ENCODE data around the gene WARS2. TPM values are rescaled to one million over a fixed set of nuclear protein-coding genes. Genes with fewer than 3 reads are reported as not detected.

The WARS2 gene
- total and polyA plus RNA-seq, 2 of the 8 experiments (the other 6 are each of a cell fraction or from before 2014, with no cell fraction given) = 4.3 to 12.9 TPM

DNA sequence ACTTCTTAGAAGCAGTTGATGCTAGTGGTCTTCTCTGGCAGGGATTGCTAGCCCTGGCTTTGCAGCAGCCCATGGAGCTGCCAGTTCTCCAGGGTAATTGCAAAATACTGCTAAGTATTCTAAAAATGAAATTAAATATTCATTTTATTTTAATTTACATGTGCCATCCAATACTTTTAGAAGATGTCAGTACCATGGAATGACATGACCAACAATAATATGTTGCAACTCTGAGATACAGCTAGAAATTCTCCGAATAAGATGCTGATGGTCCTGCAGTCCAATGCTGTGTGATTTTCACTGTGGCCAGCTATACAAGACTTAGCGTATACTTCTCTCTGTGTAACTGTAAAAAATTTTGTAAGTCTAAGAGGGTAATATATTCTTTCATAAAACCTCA is 20.0 kb upstream of the WARS2 start:
- H3K4me2 ChIP-seq (ENCODE audit: insufficient read depth in 1 of 2, low read depth in 2 of 2, low read length in 2 of 2) = no peak overlapping the region
- no peaks in the 10 kb centered on the region for H3K79me1 ChIP-seq (ENCODE audit: low read depth, low read length)
- no peaks in the 10 kb centered on the region for H3K27me3 ChIP-seq (replicated peaks in 1 of 4; ENCODE audit: control insufficient read depth in 3 of 4, extremely low read depth in 1 of 4, insufficient read depth in 3 of 4, low read length in 3 of 4)
- H2BK12ac ChIP-seq (ENCODE audit: low read depth, low read length) = no peak overlapping the region
- H3K36me3 ChIP-seq (ENCODE audit: control insufficient read depth in 2 of 4, insufficient read depth in 4 of 4, low read length in 3 of 4) = peaks cover 3 to 22% (median 7%) of the 10 kb centered on the region in 4 experiments; a peak in 7 of 8 replicates
- H2BK20ac ChIP-seq (ENCODE audit: low read length) = no peak overlapping the region
- H3K9ac ChIP-seq (replicated peaks in 1 of 4; ENCODE audit: extremely low read depth in 1 of 4, low read depth in 3 of 4, low read length in 3 of 4) = no peak overlapping the region
- H3K18ac ChIP-seq (ENCODE audit: extremely low read depth, low read length) = no peak overlapping the region
- 95% methylated on average over 2 of the region's 2 CpGs; no CpG with 5 or more reads in 1 of the 2 experiments for WGBS, 2 experiments (ENCODE audit: extremely low coverage in 1 of 2, insufficient coverage in 1 of 2, insufficient read length in 1 of 2, insufficient replicate concordance in 2 of 2, low coverage in 1 of 2, low lambda C conversion rate in 2 of 2, missing lambda C conversion rate in 1 of 2)
- no peak overlapping the region for H3K56ac ChIP-seq (replicated peaks; ENCODE audit: insufficient read length, low read depth, low read length)
- H2AFZ ChIP-seq (ENCODE audit: low read length) = no peak overlapping the region
- CTCF ChIA-PET (ENCODE audit: partially characterized antibody) = no interaction called here
- H4K8ac ChIP-seq (ENCODE audit: extremely low read depth, insufficient read depth, low read length) = no peak overlapping the region
- no peak overlapping the region for H3K23ac ChIP-seq (ENCODE audit: insufficient read length)
- H4K20me1 ChIP-seq (replicated peaks in 1 of 2; ENCODE audit: control insufficient read depth in 1 of 2, insufficient read depth in 2 of 2, low read length in 2 of 2) = no peaks in the 10 kb centered on the region
- no peak overlapping the region for H2BK5ac ChIP-seq (ENCODE audit: low read depth, low read length)
- no peaks in the 10 kb centered on the region for H3K23me2 ChIP-seq (ENCODE audit: low read depth, low read length)
- FAIRE-seq = no peak
- no peaks in the 10 kb centered on the region for H3K79me2 ChIP-seq (ENCODE audit: control insufficient read depth in 1 of 2, insufficient read depth in 2 of 2, low read length in 2 of 2)
- H2AK5ac ChIP-seq (ENCODE audit: low read depth, low read length) = no peak overlapping the region
- no peak overlapping the region for H4K91ac ChIP-seq (replicated peaks; ENCODE audit: insufficient read length, low read length)
- H3K9me3 ChIP-seq (ENCODE audit: insufficient read depth in 2 of 2, low read depth in 1 of 2, low read length in 1 of 2) = peaks cover 6 to 12% of the 10 kb centered on the region in 2 experiments; a peak in 2 of 4 replicates
- no peak overlapping the region for H3K27ac ChIP-seq (ENCODE audit: low read depth, low read length)
- DNase-seq (ENCODE audit: low read depth in 1 of 2, low spot score in 2 of 2) = no peak
- no peak overlapping the region for H2BK120ac ChIP-seq (replicated peaks; ENCODE audit: low read depth, low read length)
- no peak overlapping the region for H3K4me3 ChIP-seq (ENCODE audit: extremely low read depth in 1 of 4, insufficient read depth in 2 of 4, low read depth in 3 of 4, low read length in 4 of 4)
- H3K4me1 ChIP-seq (replicated peaks in 1 of 4; ENCODE audit: control insufficient read depth in 3 of 4, insufficient read depth in 4 of 4, low read length in 3 of 4) = no peaks in the 10 kb centered on the region
- H2BK15ac ChIP-seq (ENCODE audit: low read length) = no peak overlapping the region
- no peak overlapping the region for H4K5ac ChIP-seq (ENCODE audit: insufficient read length, low read depth, low read length)
- no peak overlapping the region for H3K14ac ChIP-seq (ENCODE audit: insufficient read length)
- TF ChIP-seq NRF1 (IDR thresholded peaks at IDR 0.05; ENCODE audit: low read depth, low read length) (no peak), RBBP5 (IDR thresholded peaks at IDR 0.05; ENCODE audit: borderline replicate concordance, low read depth, low read length) (no peak), HDAC6 (IDR thresholded peaks at IDR 0.05; ENCODE audit: low read depth, low read length) (no peak)
- H3K4ac ChIP-seq (replicated peaks; ENCODE audit: insufficient read length, low read depth, low read length) = no peak overlapping the region
- POLR2A ChIA-PET (ENCODE audit: partially characterized antibody) = no interaction called here

Measured in H1 (cell line).